C1 segment of cervical spinal cord (tissue), 14 donors: ENCODE results near the gene KRTAP17-1.
"Not testable (repeated sequence)": the region's sequence is repeated elsewhere in the genome, so short reads cannot be mapped to it uniquely, and the experiment has no call there.

Experiments
- DNase-seq, 14 donors: peaks; one replicate each; lab custom pipeline; 2025; lab: John Stamatoyannopoulos, UW

KRTAP17-1 gene

DNA sequence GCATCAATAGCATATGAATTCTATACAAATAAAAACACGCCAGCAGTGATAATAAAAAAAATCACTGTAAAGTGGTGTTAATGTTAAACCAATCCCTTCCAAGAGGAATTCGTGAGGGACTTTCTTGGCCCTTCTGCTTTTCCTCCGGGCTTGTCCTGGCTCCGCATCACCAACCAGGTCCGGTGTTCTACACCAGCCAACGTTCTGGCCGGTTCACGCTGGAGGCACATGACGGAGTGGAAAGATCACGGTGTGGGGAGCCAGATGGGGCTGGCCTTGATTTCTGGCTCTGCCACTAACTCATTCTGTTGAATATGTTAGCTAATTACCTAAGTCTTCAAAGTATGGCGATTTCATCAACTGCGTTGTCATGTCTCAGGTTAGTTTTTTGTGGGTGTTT is 11.4 kb downstream of the KRTAP17-1 start:
- DNase-seq: peak in 1 of 14 donors; percentile 34

GRCh38 chr17:41302981-41303380 is 12.5 kb downstream of the KRTAP17-1 start:
- DNase-seq: peak in 1 of 14 donors; percentile 58

- peak in 4 of 14 donors; percentile 1 to 97 (median 28) for DNase-seq
Observed at GRCh38 chr17:41301916-41302901, 13.3 kb downstream of the KRTAP17-1 start, which contains the start of gene KRTAP29-1. KRTAP29-1 (minus strand) TSS chr17:41302851; CDS start chr17:41302851, 0 bp downstream.

GRCh38 chr17:41301204-41301790 is 14.2 kb downstream of the KRTAP17-1 start:
- DNase-seq: no peak

- no peak for DNase-seq
Observed at GRCh38 chr17:41298458-41299135, 16.9 kb downstream of the KRTAP17-1 start.

DNA sequence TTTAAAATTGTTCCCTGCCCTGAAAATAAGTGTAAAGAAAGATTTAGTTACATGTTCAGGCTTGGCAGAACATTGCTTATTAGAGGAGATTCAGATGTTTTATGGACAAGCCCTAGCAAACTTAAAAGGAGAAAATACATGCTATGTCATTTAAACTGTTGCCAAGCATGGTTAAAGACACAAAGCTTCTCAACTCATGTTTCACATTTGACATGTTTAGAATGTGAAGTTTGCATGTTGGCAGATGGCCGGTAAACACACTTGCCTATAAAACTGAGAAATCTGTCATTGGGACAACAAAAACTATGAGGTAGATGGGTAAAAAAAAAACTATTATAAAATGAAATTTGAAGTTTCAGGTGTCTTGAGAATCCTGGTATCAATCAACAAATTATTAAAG is 18.7 kb downstream of the KRTAP17-1 start:
- no peak for DNase-seq

- DNase-seq: no peak
Observed at GRCh38 chr17:41294016-41294415, 21.5 kb downstream of the KRTAP17-1 start.

- no peak for DNase-seq
Observed at GRCh38 chr17:41287050-41287449, 28.5 kb downstream of the KRTAP17-1 start.

GRCh38 chr17:41284546-41284945 is 31.0 kb downstream of the KRTAP17-1 start:
- no peak for DNase-seq

DNA sequence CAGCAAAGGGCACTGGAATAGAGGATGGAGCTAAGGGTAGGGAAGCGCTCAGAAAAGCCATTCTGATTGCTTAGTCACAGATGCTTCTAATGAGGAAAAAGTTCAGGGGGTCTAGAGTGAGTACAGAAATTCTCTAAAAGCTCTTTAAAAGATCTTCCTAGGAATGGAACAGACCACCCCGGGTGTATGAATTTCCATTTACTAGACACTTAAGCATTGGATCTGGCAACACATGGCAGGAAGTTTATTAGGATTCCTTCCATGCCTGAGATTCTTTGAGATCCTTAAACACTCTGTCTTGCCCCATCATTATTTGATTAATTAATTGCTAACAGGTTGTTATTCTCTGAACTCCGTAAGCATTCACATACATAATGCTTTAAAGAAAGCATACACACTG is 31.5 kb downstream of the KRTAP17-1 start:
- DNase-seq: no peak

DNA sequence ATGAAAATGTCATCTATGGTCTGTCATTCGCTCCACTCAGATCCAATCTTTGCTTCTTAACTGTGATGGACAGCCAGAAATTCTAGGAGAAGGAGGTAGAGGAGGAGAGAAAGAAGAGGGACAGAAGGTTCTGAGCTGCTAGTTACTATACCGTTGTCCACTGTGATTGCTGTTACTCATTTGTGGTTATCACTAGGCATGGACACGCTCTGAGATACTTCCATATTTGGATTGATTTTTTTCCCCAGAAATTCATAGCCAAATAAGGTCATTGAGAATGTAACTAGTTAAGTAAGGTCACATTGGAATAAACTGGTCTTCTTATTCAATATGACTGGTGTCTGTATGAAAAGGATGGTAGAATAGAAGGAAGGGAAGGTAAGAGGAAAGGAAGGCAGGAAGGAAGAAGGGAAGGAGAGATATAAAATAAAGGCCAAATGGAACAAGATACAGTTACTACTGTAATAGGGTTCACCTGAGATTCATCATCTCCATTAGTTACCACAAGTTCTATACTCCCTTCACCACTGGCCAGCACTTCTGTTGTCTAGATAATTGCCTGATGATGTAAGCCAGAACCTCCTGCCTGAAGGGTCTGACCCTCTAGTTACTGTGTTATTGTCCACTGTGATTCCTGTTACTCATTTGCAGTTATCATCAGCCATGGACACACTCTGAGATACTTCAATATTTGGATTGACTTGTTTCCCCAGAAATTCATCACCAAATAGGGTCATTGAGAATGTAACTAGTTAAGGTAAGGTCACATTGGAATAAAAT is 37.1 kb downstream of the KRTAP17-1 start:
- no peak for DNase-seq

DNA sequence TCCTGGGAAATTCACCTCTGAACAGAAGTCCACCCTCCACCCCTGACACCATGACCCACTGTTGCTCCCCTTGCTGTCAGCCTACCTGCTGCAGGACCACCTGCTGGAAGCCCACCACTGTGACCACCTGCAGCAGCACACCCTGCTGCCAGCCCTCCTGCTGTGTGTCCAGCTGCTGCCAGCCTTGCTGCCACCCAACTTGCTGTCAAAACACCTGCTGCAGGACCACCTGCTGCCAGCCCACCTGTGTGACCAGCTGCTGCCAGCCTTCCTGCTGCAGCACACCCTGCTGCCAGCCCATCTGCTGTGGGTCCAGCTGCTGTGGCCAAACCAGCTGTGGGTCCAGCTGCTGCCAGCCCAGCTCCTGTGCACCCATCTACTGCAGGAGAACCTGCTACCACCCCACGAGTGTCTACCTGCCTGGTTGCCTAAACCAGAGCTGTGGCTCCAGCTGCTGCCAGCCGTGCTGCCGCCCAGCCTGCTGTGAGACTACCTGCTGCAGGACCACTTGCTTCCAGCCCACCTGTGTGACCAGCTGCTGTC is 39.8 kb downstream of the KRTAP17-1 start, which contains the start of gene KRTAP9-7:
Gene KRTAP9-7 (plus strand): TSS at position 51 of the 543 bp plus-strand sequence. CDS start 0 bp downstream, at position 51.
- not testable (repeated sequence) for DNase-seq

GRCh38 chr17:41271858-41272257 is 43.7 kb downstream of the KRTAP17-1 start:
- DNase-seq: no peak

- not testable (repeated sequence) for DNase-seq
Observed at GRCh38 chr17:41271323-41271722, 44.2 kb downstream of the KRTAP17-1 start.

DNA sequence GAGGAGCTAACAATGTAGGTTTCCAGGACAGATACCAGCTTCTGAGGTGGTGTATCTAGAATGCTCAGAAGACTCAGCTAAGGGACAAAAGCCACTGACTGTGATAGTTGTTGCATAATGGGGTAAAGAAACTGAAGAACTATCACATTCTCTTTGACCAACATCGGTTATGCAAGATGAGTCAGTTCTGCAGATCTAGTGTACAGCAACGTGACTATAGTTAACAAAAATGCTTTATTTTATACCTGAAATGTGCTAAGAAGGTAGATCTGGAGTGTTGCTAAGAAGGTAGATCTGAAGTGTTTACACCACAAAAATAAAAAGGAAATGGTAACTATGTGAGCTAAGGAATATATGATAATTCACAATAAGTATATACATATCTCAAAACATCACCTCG is 47.8 kb downstream of the KRTAP17-1 start:
- no peak for DNase-seq

GRCh38 chr17:41265078-41265477 is 50.4 kb downstream of the KRTAP17-1 start, which contains the start of gene KRTAP9-6:
KRTAP9-6 (plus strand) TSS chr17:41265378; CDS start chr17:41265378, 0 bp downstream.
- DNase-seq: no peak
